ENCODE data around the gene CARNS1.
"Not testable (repeated sequence)": the region's sequence is repeated elsewhere in the genome, so short reads cannot be mapped to it uniquely, and the experiment has no call there.

CARNS1 gene

GRCh38 chr11:67411785-67412152 lies 3.7 kb upstream of the CARNS1 start:
- DNase-seq, result no peak

- DNase-seq, result no peak
Measured at GRCh38 chr11:67412495-67413179, 2.8 kb upstream of the CARNS1 start.

GRCh38 chr11:67413266-67413849 lies 2.1 kb upstream of the CARNS1 start:
- no peak for DNase-seq

GRCh38 chr11:67416416-67417335 lies 1.2 kb downstream of the CARNS1 start:
- DNase-seq, result no peak

- no peak for DNase-seq
Measured at GRCh38 chr11:67417425-67417824, 1.9 kb downstream of the CARNS1 start.

- no peak for DNase-seq
Measured at GRCh38 chr11:67418476-67419281, 3.2 kb downstream of the CARNS1 start.

DNA sequence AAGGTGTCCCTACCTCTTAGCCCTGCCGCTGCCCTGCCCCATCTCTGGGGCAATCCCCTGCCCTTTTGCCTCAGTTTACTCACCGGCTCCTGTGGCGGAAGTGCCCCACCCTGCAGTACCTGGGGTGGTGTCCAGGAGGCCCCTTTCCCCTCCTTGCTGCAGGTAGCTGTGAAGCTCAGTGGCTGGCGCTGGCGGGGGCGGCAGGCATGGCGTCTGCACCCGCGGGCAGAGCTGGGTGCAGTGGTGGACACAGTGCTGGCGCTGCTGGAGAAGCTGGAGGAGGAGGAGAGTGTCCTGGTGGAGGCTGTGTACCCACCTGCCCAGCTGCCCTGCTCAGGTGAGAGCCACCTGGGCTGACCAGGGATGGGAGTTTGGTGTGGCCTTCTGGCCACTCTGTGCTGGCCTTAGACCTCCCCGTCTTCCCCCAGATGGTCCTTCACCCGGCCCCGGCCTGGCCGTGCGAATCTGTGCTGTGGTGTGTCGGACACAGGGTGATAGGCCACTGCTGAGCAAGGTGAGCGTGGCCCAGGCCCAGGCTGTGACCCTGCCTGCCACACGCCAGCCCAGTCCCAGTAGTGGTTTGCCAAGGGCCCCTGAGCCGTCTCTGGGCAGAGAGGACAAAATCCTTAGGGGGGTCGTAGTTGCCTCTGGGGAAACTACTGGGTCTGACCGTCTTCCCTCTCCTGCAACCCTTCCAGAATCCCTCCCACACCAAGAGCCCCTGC lies 4.0 kb downstream of the CARNS1 start:
- no peak for DNase-seq

GRCh38 chr11:67420147-67420645 lies 4.7 kb downstream of the CARNS1 start:
- DNase-seq, result no peak

DNA sequence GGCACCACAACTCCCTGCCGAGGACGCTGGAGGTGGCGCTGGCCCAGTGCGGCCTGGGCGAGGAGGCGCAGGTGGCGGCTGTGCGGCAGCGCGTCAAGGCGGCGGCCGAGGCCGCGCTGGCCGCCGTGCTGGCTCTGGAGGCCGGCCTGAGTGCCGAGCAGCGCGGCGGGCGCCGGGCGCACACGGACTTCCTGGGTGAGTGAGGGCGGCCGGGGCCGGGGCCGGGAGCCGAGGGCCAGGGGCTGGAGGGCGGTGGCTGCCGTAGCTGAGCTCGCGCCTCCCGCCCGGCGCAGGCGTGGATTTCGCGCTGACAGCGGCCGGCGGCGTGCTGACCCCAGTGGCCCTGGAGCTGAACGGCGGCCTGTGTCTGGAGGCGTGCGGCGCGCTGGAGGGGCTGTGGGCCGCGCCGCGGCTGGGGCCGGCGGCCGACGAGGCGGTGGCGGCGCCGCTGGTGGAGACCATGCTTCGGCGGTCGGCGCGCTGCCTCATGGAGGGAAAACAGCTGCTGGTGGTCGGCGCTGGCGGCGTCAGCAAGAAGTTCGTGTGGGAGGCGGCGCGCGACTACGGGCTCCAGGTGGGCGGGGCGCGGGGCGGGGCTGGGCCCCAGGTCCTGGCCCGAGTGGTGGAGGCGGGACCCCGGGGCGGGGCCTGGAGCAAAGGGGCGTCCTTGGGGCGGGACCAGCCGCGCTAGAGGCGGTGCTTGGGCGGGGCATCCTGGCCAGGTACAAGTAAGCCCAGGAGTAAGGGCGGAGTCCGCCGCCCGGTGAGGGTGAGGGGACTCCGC lies 5.4 kb downstream of the CARNS1 start:
- peak; percentile 100 for DNase-seq

GRCh38 chr11:67421430-67422031 lies 6.1 kb downstream of the CARNS1 start:
- no peak for DNase-seq

GRCh38 chr11:67422891-67423290 lies 7.4 kb downstream of the CARNS1 start:
- no peak for DNase-seq

GRCh38 chr11:67423466-67423865 lies 8.0 kb downstream of the CARNS1 start:
- DNase-seq, result no peak

DNA sequence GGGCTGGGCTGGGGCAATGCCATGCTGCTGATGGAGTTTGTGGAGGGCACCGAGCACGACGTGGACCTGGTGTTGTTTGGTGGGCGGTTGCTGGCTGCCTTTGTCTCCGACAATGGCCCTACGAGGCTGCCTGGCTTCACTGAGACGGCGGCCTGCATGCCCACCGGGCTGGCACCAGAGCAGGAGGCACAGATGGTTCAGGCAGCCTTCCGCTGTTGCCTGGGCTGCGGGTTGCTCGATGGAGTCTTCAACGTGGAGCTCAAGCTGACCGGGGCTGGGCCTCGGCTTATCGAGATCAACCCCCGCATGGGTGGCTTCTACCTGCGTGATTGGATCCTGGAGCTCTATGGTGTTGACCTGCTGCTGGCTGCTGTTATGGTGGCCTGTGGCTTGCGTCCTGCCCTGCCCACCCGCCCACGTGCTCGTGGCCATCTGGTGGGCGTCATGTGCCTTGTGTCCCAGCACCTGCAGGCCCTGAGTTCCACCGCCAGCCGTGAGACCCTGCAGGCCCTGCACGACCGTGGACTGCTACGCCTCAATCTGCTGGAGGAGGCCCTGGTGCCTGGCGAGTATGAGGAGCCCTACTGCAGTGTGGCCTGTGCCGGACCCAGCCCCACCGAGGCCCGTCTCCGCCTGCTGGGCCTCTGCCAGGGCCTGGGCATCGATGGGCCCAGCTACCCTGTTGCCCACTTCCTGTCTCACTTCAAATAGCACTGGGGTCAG lies 8.6 kb downstream of the CARNS1 start:
- DNase-seq, result no peak

GRCh38 chr11:67427364-67427859 lies 11.9 kb downstream of the CARNS1 start:
- not testable (repeated sequence) for DNase-seq

- peak; percentile 100 for DNase-seq
Measured at GRCh38 chr11:67428052-67429001, 12.8 kb downstream of the CARNS1 start, which contains the start of gene RPS6KB2. RPS6KB2 (plus strand) TSS chr11:67428494; CDS start chr11:67428546, 52 bp downstream.

- no peak for DNase-seq
Measured at GRCh38 chr11:67429038-67429668, 13.7 kb downstream of the CARNS1 start.

DNA sequence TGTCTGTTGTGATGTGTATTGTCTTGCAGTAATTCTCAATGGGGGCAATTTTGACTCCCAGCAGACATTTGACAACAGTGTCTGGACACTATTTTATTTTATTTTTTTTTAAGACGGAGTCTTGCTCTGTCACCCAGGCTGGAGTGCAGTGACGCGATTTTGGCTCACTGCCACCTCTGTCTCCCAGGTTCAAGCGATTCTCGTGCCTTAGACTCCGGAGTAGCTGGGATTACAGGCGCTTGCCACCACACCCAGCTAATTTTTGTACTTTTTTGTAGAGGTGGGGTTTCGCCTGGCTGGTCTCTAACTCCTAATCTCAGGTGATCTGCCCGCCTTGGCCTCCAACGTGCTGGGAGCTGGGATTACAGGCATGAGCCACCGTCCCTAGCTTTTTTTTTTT lies 14.2 kb downstream of the CARNS1 start:
- DNase-seq, result no peak

All from 8988T (cell line).